ENCODE measurements around the gene LAMA2.

DNA sequence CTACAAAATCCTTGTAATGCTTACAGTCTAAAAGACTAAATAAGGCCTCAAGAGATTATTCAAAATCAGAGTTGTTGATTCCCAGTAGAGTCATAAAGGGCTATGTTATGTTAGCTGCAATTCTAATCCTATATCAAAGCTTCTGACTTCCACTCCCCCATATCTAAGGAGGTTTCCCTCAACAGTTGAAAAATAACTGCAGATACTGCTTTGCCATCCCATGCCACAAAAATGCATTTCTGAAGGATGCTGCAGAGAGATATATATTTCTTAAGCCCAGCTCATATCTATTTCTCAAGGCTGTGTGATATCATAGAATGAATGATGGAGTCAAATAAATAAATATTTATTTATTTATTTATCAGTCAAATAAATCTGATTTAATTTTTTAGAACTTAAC is 332.3 kb downstream of the LAMA2 start:
- TF ChIP-seq, protein P1, sequence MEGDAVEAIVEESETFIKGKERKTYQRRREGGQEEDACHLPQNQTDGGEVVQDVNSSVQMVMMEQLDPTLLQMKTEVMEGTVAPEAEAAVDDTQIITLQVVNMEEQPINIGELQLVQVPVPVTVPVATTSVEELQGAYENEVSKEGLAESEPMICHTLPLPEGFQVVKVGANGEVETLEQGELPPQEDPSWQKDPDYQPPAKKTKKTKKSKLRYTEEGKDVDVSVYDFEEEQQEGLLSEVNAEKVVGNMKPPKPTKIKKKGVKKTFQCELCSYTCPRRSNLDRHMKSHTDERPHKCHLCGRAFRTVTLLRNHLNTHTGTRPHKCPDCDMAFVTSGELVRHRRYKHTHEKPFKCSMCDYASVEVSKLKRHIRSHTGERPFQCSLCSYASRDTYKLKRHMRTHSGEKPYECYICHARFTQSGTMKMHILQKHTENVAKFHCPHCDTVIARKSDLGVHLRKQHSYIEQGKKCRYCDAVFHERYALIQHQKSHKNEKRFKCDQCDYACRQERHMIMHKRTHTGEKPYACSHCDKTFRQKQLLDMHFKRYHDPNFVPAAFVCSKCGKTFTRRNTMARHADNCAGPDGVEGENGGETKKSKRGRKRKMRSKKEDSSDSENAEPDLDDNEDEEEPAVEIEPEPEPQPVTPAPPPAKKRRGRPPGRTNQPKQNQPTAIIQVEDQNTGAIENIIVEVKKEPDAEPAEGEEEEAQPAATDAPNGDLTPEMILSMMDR (IDR thresholded peaks at IDR 0.05): no peak
- no peak for TF ChIP-seq POLR2A (IDR thresholded peaks at IDR 0.05)

All from right lobe of liver (tissue), 4 donors.